ENCODE data around the gene CELF4.

The CELF4 gene

GRCh38 chr18:37520508-37520907, 45.1 kb downstream of the CELF4 start:
- FAIRE-seq (peak; percentile 84), DNase-seq (ENCODE audit: insufficient read length, low spot score) (peak; percentile 79)
- no peak for TF ChIP-seq CTCF (IDR thresholded peaks at IDR 0.05; ENCODE audit: insufficient read depth, missing control alignments)

GRCh38 chr18:37519510-37520135, 46.0 kb downstream of the CELF4 start:
- TF ChIP-seq CTCF (IDR thresholded peaks at IDR 0.05; ENCODE audit: insufficient read depth, missing control alignments): no peak
- FAIRE-seq (no peak), DNase-seq (ENCODE audit: insufficient read length, low spot score) (no peak)

GRCh38 chr18:37516361-37516853, 49.2 kb downstream of the CELF4 start:
- DNase-seq (ENCODE audit: insufficient read length, low spot score): no peak
- TF ChIP-seq CTCF (IDR thresholded peaks at IDR 0.05; ENCODE audit: insufficient read depth, missing control alignments): no peak
- FAIRE-seq: no peak

GRCh38 chr18:37514953-37515352, 50.6 kb downstream of the CELF4 start:
- no peak for FAIRE-seq

GRCh38 chr18:37512400-37512799, 53.2 kb downstream of the CELF4 start:
- no peak for DNase-seq (ENCODE audit: insufficient read length, low spot score)
- FAIRE-seq: no peak
- no peak for TF ChIP-seq CTCF (IDR thresholded peaks at IDR 0.05; ENCODE audit: insufficient read depth, missing control alignments)

More at GRCh38 chr18:37514953-37515352, 50.6 kb downstream of the CELF4 start:
- no peak for TF ChIP-seq CTCF (IDR thresholded peaks at IDR 0.05; ENCODE audit: insufficient read depth, missing control alignments)
- DNase-seq (ENCODE audit: insufficient read length, low spot score): no peak

GRCh38 chr18:37511721-37512298, 53.8 kb downstream of the CELF4 start:
- TF ChIP-seq CTCF (IDR thresholded peaks at IDR 0.05; ENCODE audit: insufficient read depth, missing control alignments): no peak
- no peak for DNase-seq (ENCODE audit: insufficient read length, low spot score)
- FAIRE-seq: no peak

- TF ChIP-seq CTCF (IDR thresholded peaks at IDR 0.05; ENCODE audit: insufficient read depth, missing control alignments): no peak
- FAIRE-seq: peak; percentile 67
- DNase-seq (ENCODE audit: insufficient read length, low spot score): no peak
Measured at GRCh38 chr18:37509600-37509999, 56.0 kb downstream of the CELF4 start.

All from D721Med (cell line).